ENCODE data around the gene NOL12.
A peak's percentile ranks its signal among the peaks of the same experiment; 100 is the strongest.
"Not testable (repeated sequence)": the region's sequence is repeated elsewhere in the genome, so short reads cannot be mapped to it uniquely, and the experiment has no call there.

The NOL12 gene

DNA sequence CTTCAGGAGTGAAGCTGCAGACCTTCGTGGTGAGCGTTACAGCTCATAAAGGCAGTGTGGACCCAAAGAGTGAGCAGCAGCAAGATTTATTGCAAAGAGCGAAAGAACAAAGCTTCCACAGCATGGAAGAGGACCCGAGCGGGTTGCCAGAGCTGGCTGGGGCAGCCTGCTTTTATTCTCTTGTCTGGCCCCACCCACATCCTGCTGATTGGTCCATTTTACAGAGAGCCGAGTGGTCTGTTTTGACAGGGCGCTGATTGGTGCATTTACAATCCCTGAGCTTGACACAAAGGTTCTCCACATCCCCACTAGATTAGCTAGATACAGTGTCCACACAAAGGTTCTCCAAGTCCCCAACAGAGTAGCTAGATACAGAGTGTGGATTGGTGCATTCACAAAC lies 31.1 kb downstream of the NOL12 start:
- not testable (repeated sequence) for DNase-seq

- not testable (repeated sequence) for DNase-seq
Measured at GRCh38 chr22:37717746-37718305, 31.7 kb downstream of the NOL12 start.

DNA sequence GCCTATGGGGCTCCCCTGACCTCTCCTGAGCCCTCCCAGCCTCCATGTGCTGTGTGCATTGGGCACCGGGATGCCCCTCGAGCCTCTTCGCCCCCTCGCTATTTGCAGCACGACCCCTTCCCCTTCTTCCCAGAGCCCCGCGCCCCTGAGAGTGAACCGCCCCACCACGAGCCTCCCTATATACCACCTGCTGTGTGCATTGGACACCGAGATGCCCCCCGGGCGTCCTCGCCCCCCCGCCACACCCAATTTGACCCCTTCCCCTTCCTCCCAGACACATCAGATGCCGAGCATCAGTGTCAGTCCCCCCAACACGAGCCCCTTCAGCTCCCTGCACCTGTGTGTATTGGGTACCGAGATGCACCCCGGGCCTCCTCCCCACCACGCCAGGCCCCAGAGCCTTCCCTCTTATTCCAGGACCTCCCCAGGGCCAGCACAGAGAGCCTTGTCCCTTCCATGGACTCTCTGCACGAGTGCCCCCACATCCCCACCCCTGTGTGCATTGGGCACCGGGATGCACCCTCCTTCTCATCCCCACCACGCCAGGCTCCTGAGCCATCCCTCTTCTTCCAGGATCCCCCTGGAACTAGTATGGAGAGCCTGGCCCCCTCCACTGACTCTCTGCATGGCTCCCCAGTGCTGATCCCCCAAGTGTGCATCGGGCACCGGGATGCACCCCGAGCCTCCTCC lies 39.6 kb downstream of the NOL12 start:
- DNase-seq = no peak

DNA sequence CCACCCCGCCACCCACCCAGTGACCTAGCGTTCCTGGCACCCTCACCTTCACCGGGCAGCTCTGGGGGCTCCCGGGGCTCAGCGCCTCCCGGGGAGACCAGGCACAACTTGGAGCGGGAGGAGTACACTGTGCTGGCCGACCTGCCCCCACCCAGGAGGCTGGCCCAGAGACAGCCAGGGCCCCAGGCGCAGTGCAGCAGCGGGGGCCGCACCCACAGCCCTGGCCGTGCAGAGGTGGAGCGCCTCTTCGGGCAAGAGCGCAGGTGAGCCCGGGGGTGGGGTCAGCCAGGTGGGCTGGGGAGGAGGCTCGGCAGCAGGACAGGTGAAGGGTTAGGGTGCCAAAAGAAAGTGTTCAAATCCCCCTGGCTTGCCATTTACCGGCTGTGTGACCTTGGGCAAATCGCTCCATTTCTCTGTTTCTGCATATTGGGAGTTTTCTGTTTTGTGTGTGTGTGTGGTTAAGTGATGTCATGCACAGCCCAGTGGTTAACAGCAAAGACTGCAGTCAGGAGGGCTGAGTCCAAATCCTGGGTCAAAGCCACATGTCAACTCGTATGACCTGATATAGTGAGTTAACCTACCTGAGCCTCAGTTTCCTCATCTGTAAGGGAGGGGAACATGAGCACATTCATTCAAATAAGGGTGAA lies 40.2 kb downstream of the NOL12 start:
- no peak for DNase-seq

DNA sequence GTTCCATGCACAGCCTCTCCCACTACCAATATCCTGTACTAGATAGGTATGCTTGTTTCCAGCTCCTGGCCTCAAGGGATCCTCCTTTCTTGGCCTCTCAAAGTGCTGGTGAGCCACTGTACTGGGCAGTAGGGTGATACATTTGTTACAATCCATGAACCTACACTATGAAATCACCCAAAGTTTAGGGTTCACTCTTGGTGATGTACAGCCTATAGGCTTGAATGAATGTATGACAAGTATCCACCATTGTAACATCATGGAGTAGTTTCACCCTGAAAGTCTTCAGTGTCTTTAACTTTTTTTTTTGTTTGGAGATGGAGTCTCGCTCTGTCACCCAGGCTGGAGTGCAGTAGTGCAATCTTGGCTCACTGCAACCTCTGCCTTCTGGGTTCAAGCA lies 42.5 kb downstream of the NOL12 start:
- DNase-seq = no peak

DNA sequence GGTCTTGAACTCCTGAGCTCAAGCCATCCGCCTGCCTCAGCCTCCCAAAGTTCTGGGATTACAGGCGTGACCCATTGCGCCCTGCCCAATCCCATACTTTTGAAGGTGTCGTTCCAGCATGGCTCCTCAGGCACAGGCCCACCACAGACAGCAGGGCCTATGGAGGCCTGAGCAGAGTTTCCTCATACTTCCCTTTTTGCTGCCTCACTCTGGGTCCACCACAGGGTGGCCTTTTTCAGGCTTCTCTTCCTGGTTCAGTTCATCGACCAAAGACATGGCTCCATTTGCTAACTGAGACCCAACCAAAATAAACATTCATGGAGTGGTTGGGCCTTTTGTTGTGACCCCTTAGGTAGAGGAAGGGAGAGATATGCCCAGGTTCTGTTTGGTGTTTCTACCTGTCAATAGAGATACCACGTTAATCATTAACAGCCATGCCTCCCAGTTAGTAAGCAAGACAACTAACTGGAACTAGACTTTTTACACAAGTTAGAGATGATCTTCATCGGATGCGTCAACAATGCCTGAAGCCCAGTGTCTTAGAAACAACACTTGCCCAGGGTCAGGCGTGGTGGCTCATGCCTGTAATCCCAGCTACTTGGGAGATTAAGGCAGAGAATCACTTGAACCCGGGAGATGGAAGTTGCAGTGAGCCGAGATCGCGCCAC lies 45.8 kb downstream of the NOL12 start:
- no peak for DNase-seq

DNA sequence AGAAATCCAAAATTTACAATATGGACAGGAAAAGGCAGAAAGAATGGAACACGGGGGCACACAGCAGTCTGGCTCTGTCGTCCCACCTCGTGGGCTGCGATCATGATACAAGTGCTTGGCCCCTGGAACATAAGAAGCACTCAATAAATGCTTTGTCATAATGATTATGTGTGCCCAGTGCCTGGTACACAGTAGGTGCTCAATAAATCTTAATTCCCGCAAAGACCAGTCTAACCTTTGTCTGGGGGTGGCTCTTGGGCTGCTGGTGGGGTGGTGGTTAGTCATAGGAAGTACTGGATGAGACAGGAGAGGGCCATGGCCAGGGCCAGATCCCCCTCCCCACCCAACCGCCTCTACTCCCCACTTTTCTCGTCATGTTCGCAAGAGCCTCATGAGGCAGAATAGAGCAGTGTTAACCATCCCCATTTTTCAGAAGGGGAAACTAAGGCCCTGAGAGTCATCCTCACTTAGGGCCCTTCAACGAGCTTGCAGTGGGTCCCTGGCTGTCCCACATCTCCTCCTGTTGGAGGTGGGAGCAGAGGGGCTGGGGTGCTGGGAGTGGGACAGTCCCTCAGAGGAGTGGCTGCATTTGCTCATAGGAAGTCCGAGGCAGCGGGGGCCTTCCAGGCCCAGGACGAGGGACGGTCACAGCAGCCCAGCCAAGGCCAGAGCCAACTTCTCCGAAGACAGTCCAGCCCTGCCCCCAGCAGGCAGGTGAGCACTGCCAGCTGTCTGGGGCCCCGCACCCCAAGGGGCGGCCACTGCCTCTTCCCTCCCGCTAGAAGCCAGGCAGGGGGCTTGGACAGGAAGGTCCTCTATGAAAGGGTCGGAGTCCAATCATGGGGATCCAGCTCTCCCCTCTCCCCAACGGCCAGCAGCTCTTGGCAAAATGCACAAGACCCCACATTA lies 46.8 kb downstream of the NOL12 start:
- DNase-seq = no peak

DNA sequence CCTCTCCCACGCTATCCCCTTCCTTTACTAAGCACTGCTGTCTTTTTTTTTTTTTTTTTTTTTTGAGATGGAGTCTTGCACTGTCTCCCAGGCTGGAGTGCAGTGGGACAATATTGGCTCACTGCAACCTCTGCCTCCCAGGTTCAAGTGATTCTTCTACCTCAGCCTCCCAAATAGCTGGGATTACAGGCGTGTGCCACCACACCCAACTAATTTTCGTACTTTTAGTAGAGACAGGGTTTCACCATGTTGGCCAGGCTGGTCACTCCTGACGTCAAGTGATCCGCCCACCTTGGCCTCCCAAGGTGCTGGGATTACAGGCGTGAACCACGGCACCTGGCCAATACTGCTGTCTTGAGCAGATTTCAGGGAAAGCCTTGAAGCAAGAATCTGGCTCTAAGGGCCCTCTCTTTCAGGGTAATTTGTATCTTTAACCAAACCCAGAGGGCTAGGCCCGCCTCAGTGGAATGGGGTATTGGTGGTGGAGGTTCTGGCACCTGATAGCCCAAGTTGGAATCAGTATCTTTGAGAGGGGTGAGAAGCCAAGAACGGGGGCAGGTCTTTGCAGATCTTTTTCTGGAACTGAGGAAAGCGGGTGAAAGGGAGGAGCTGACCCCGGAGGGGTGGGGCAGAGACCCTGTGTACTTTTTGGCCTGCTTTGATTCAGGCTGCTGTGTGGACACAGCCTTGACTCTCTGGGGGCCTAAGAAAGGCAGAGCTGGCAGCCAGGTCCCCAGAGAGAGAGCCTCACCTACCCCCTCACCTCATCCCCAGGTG lies 47.7 kb downstream of the NOL12 start:
- no peak for DNase-seq

DNA sequence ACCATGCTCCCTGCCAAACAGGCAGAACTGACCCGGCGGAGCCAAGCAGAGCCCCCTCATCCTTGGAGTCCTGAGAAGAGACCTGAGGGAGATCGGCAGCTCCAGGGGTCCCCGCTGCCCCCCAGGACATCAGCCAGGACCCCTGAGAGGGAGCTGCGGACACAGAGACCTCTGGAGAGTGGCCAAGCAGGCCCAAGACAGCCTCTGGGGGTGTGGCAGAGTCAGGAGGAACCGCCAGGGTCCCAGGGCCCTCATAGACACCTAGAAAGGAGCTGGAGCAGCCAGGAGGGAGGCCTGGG lies 48.2 kb downstream of the NOL12 start:
- DNase-seq = no peak

DNA sequence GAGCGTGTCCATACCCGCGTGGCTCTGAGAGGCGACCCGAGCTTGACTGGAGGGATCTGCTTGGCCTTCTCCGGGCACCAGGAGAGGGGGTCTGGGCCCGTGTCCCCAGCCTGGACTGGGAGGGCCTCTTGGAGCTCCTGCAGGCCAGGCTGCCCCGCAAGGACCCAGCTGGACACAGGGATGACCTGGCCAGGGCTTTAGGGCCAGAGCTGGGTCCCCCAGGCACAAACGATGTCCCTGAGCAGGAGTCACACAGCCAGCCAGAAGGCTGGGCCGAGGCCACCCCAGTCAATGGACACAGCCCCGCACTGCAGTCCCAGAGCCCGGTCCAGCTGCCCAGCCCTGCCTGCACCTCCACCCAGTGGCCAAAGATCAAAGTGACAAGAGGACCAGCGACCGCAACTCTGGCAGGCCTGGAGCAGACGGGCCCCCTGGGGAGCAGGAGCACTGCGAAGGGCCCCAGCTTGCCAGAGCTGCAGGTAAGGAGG lies 48.9 kb downstream of the NOL12 start:
- no peak for DNase-seq

DNA sequence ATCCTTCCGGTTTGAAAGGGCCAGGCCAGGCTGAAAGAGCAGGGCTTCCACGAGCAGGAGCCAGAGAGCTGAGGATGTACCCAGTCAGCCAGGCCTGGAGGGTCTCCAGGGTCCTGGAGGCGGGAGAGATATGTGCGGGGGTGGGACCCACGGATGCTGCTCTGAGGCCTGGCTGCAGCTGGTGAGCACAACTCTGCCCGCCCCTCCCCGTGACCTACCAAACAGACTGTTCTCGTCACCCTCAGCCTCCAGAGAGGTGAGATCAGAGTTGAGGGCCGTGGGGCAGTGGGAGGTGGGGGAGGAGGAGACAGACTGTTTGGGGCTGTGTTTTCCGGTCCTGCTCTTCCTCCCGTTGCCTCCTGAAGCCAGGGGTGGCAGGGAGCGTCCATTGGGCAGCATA lies 52.9 kb downstream of the NOL12 start:
- DNase-seq = no peak

DNA sequence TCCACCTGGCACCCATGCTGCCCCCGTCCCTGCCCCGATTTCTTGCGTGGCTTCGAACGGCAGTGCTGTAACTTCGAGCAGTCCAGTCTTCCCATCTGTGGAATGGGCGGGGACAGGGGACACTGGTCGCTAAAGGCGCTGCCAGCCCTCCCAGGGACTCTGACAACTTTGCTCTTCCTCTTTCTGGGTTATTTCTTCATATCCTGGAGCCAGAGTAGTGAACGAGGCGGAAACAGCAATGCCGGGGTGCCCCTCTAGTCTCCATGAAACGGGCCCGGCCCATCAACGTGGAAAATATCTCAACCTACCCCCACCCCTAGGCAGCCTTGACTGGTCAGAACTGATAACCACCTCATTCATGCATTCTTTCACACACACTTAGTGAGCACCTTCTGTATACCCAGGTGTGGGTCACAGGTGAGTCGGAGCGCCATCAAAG lies 53.5 kb downstream of the NOL12 start:
- no peak for DNase-seq

DNA sequence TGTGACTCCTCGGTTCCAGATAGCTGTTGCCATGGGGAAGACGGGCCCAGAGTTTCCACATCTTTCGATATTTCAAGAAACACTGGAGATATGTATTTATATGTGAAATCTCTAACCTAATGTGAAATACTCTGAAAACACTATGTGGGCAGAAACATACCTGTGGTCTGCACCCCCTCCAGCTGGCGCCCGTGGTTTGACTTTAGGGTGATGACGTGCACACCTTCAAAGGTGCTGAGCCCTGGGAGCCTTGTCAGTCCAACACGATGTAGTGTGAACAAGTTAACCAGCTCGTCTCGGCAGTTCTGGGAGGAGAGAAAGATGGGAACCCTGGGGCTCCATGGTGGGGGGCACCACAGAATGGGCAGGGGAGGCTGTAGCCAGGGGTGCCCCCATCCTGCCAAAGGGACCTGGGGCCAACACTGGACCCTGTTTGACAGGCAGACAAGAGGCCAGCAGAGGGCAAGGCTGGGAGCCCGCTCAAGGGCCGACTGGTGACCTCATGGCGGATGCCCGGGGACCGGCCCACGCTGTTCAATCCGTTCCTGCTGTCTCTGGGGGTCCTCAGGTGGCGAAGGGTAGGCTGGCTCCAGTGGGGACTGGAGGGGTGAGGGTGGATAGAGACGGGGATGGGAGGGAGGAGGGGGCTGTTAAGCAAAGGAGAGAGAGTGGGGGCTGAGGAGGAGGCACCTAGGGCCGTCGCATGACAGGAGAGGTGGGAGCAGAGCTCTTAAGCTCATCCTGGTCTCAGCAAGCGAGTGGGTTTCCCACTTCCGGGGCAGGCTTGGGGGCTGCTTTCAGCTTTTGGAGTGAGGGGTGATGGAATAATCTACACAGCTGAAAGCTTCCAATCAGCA lies 54.5 kb downstream of the NOL12 start:
- DNase-seq = no peak

- peak; percentile 15 for DNase-seq
Measured at GRCh38 chr22:37741312-37741795, 55.2 kb downstream of the NOL12 start.

- no peak for DNase-seq
Measured at GRCh38 chr22:37742376-37743171, 56.4 kb downstream of the NOL12 start.

Data from NCI-H774 (cell line).